Measurements from ENCODE around the gene FADS2. TPM values are rescaled to one million over a fixed set of nuclear protein-coding genes. Genes with fewer than 3 reads are reported as not detected.

The FADS2 gene
- total RNA-seq, 4 donors from 2014 or later: 130 to 455 (median 327) TPM

DNA sequence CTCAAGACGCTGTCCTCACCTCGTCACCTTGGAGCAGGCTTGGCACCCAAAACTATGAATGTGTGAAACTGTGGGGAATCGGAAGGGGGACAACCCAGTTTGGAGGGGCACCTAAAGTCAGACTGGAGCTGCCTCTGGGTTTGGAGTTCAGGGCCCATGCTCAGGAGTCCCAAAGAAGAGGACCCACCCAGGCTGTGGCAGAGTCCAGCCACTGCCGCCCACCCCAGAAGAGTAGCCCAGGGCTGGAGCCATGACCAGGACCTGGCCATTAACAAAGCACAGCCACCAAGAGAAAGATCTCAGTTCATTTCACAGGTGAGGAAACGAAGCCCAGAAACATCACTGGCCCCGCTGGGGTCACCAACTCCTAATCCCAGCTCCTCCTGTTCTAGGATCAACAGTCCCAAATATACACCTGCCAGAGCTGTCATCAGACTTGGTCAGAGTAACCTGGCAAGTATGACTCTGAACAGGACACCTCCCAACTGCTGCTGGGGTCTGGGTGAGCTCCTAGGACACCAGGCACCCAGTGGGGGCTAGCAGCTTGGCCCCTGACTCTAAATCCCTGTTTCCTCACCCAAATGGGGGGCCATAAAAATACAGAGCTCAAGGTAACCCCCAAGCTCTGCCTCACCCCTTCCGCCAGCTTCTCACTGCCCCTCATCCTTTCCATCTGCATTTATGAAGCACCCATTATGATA, 86.5 kb downstream of the FADS2 start:
- Histone ChIP-seq H3K4me3 (peak overlapping the region; percentile 79), H3K27ac (no peak overlapping the region), H3K27me3 (peaks cover 18% of the 10 kb centered on the region), H3K36me3 (no peaks in the 10 kb centered on the region), H3K9me3 (no peaks in the 10 kb centered on the region), H3K4me1 (peaks cover 48% of the 10 kb centered on the region)
- WGBS: 81% methylated on average over 4 of the region's 7 CpGs
- DNase-seq (ENCODE audit: low spot score in 2 of 2): peak; percentile 45 to 57
- TF ChIP-seq EP300 (IDR thresholded peaks at IDR 0.05): no peak

DNA sequence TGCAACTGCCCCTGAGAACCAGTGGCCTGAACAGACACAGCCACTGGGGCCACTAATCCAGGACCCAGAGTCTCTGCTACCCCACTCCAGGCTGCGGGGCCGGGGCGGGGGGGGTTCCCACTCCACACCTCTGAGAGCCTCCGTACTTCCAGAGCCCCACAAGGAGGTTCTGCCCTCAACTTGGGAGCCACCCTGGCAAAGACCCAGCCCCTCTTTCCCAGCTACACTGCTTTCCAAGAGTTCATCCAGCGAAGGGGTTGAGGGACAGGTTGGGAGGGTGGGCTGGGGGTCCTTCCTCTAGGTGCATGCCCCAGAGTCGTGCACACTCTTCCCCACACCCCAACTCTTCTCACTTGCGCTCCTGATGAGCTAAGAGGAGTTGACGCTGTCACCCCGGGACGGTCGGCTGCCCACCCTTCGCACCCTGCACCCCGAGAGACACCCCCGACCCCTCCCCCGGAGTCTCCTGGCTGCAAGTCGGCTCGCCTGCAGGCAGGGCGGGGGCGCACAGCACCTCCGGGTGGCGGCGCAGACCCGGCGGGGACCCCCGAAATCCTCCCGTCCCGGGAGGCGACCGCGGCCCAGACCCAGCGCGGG, 88.7 kb downstream of the FADS2 start:
- DNase-seq (ENCODE audit: low spot score in 2 of 2): peak; percentile 73 to 77
- no peaks in the 10 kb centered on the region for H3K9me3 ChIP-seq
- TF ChIP-seq POLR2AphosphoS5 (IDR thresholded peaks at IDR 0.05) (no peak), POLR2A (IDR thresholded peaks at IDR 0.05) (no peak), EP300 (IDR thresholded peaks at IDR 0.05) (no peak)
- TF ChIP-seq, protein P1, sequence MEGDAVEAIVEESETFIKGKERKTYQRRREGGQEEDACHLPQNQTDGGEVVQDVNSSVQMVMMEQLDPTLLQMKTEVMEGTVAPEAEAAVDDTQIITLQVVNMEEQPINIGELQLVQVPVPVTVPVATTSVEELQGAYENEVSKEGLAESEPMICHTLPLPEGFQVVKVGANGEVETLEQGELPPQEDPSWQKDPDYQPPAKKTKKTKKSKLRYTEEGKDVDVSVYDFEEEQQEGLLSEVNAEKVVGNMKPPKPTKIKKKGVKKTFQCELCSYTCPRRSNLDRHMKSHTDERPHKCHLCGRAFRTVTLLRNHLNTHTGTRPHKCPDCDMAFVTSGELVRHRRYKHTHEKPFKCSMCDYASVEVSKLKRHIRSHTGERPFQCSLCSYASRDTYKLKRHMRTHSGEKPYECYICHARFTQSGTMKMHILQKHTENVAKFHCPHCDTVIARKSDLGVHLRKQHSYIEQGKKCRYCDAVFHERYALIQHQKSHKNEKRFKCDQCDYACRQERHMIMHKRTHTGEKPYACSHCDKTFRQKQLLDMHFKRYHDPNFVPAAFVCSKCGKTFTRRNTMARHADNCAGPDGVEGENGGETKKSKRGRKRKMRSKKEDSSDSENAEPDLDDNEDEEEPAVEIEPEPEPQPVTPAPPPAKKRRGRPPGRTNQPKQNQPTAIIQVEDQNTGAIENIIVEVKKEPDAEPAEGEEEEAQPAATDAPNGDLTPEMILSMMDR (IDR thresholded peaks at IDR 0.05): no peak
- peak overlapping the region; percentile 79 for H3K4me3 ChIP-seq
- 12% methylated on average over 6 of the region's 32 CpGs for WGBS
- no peaks in the 10 kb centered on the region for H3K36me3 ChIP-seq
- peaks cover 23% of the 10 kb centered on the region for H3K27me3 ChIP-seq
- H3K4me1 ChIP-seq: peaks cover 52% of the 10 kb centered on the region
- H3K27ac ChIP-seq: peak overlapping the region; percentile 82

Other genes with a start within 250 kb of the FADS2 start
- 1 to 10 TPM; 5.4 to 8.4 (median 7.5) TPM for gene SYT7, start 247.2 kb upstream of the FADS2 start, total RNA-seq
- 1 to 10 TPM in 1 of 4 donors, under 1 TPM in 3; 0.64 to 1.2 (median 0.87) TPM for gene DAGLA, start 147.9 kb upstream of the FADS2 start, total RNA-seq
- gene MYRF, start 75.7 kb upstream of the FADS2 start, total RNA-seq: 1 to 10 TPM in 1 of 4 donors, under 1 TPM in 3; 0.24 to 2.8 (median 0.83) TPM
- gene TMEM258, start 35.7 kb upstream of the FADS2 start, total RNA-seq: 10 to 100 TPM; 29.7 to 44.8 (median 35.9) TPM
- 10 to 100 TPM in 2 of 4 donors, 1 to 10 TPM in 2; 6.9 to 14.0 (median 9.2) TPM for gene FEN1, start 35.4 kb upstream of the FADS2 start, total RNA-seq
- gene FADS1, start 11.3 kb upstream of the FADS2 start, total RNA-seq: 10 to 100 TPM; 16.4 to 69.6 (median 46.6) TPM
- 10 to 100 TPM; 12.7 to 24.7 (median 17.9) TPM for gene FADS3, start 63.2 kb downstream of the FADS2 start, total RNA-seq
- 1 to 10 TPM; 2.6 to 8.9 (median 5.4) TPM for gene RAB3IL1, start 89.3 kb downstream of the FADS2 start, total RNA-seq
- gene BEST1, start 122.1 kb downstream of the FADS2 start, total RNA-seq: 1 to 10 TPM; 1.5 to 4.1 (median 2.5) TPM
- gene FTH1, start 139.3 kb downstream of the FADS2 start, total RNA-seq: 1,000 to 10,000 TPM in 2 of 4 donors, 100 to 1,000 TPM in 2; 578 to 1,480 (median 967) TPM